Measurements from ENCODE around the gene CBLL1. TPM values are rescaled to one million over a fixed set of nuclear protein-coding genes. Genes with fewer than 3 reads are reported as not detected.
A peak's percentile ranks its signal among the peaks of the same experiment; 100 is the strongest.

CBLL1 gene
- 10 to 100 TPM; 19.3 to 31.9 TPM for total RNA-seq

- peak; percentile 96 for DNase-seq (ENCODE audit: low spot score)
- TF ChIP-seq CTCF (IDR thresholded peaks at IDR 0.05), result peak; percentile 50 to 79
- no peaks in the 10 kb centered on the region for H3K36me3 ChIP-seq
- peaks cover 0 to 25% of the 10 kb centered on the region in 2 donors for H3K4me1 ChIP-seq
- H3K4me3 ChIP-seq, result peak within 1 kb of the TSS; percentile 72 to 94
- H3K9me3 ChIP-seq, result no peaks in the 10 kb centered on the region
- H3K27me3 ChIP-seq, result no peaks in the 10 kb centered on the region
- H3K27ac ChIP-seq, result peak within 1 kb of the TSS; percentile 97 to 98
These were observed at the start of gene CBLL1 for GRCh38 chr7:107743567-107744344. CBLL1 (plus strand) TSS chr7:107744142; CDS start chr7:107744164, 22 bp downstream.

- DNase-seq (ENCODE audit: low spot score), result no peak
- Histone ChIP-seq H3K27me3 (no peaks in the 10 kb centered on the region), H3K27ac (no peak overlapping the region), H3K9me3 (no peaks in the 10 kb centered on the region), H3K4me1 (peaks cover 0 to 9% of the 10 kb centered on the region in 2 donors), H3K4me3 (no peak overlapping the region), H3K36me3 (no peaks in the 10 kb centered on the region)
- TF ChIP-seq CTCF (IDR thresholded peaks at IDR 0.05), result no peak
These were observed 49.6 kb upstream of the CBLL1 start for GRCh38 chr7:107694386-107694785.

- no peak overlapping the region for H3K4me3 ChIP-seq
- no peak for TF ChIP-seq CTCF (IDR thresholded peaks at IDR 0.05)
- H3K27me3 ChIP-seq, result no peaks in the 10 kb centered on the region
- H3K27ac ChIP-seq, result no peak overlapping the region
- DNase-seq (ENCODE audit: low spot score), result no peak
- peaks cover 0 to 6% of the 10 kb centered on the region in 2 donors for H3K4me1 ChIP-seq
- no peaks in the 10 kb centered on the region for H3K9me3 ChIP-seq
- H3K36me3 ChIP-seq, result no peaks in the 10 kb centered on the region
These were observed 47.5 kb upstream of the CBLL1 start for GRCh38 chr7:107696330-107696946.

GRCh38 chr7:107697321-107698049, 46.5 kb upstream of the CBLL1 start:
- Histone ChIP-seq H3K9me3 (no peaks in the 10 kb centered on the region), H3K27ac (no peak overlapping the region), H3K4me3 (no peak overlapping the region), H3K36me3 (no peaks in the 10 kb centered on the region), H3K27me3 (no peaks in the 10 kb centered on the region), H3K4me1 (peaks cover 0 to 6% of the 10 kb centered on the region in 2 donors)
- TF ChIP-seq CTCF (IDR thresholded peaks at IDR 0.05), result no peak
- no peak for DNase-seq (ENCODE audit: low spot score)

GRCh38 chr7:107700570-107700969, 43.4 kb upstream of the CBLL1 start:
- Histone ChIP-seq H3K9me3 (no peaks in the 10 kb centered on the region), H3K4me1 (peaks cover 0 to 6% of the 10 kb centered on the region in 2 donors), H3K36me3 (no peaks in the 10 kb centered on the region), H3K27me3 (no peaks in the 10 kb centered on the region), H3K4me3 (no peak overlapping the region), H3K27ac (no peak overlapping the region)
- DNase-seq (ENCODE audit: low spot score), result no peak
- no peak for TF ChIP-seq CTCF (IDR thresholded peaks at IDR 0.05)

Measured in right atrium auricular region (tissue), 2 donors.